ENCODE results near the gene C2orf42. TPM values are rescaled to one million over a fixed set of nuclear protein-coding genes. Genes with fewer than 3 reads are reported as not detected.
"Not testable (repeated sequence)": the region's sequence is repeated elsewhere in the genome, so short reads cannot be mapped to it uniquely, and the experiment has no call there.

C2orf42 gene
- total RNA-seq, 1 donor from 2014 or later, result 20.9 TPM

GRCh38 chr2:70173520-70173919 lies 17.3 kb downstream of the C2orf42 start:
- DNase-seq (ENCODE audit: low spot score), result no peak

GRCh38 chr2:70169654-70170245 lies 21.1 kb downstream of the C2orf42 start:
- DNase-seq (ENCODE audit: low spot score), result not testable (repeated sequence)

- DNase-seq (ENCODE audit: low spot score), result no peak
These were observed 29.7 kb downstream of the C2orf42 start for GRCh38 chr2:70161069-70161534.

GRCh38 chr2:70160545-70160944 lies 30.3 kb downstream of the C2orf42 start:
- DNase-seq (ENCODE audit: low spot score), result no peak

GRCh38 chr2:70149130-70149686 lies 41.6 kb downstream of the C2orf42 start:
- not testable (repeated sequence) for DNase-seq (ENCODE audit: low spot score)

- not testable (repeated sequence) for DNase-seq (ENCODE audit: low spot score)
These were observed 42.5 kb downstream of the C2orf42 start for GRCh38 chr2:70148211-70148760.

GRCh38 chr2:70145851-70146739 lies 44.7 kb downstream of the C2orf42 start:
- DNase-seq (ENCODE audit: low spot score), result no peak

- DNase-seq (ENCODE audit: low spot score), result no peak
These were observed 45.7 kb downstream of the C2orf42 start for GRCh38 chr2:70145144-70145490.

GRCh38 chr2:70144443-70145143 lies 46.2 kb downstream of the C2orf42 start:
- DNase-seq (ENCODE audit: low spot score), result no peak

- peak; percentile 78 for DNase-seq (ENCODE audit: low spot score)
These were observed 47.3 kb downstream of the C2orf42 start for GRCh38 chr2:70143314-70144150.

- peak; percentile 99 for DNase-seq (ENCODE audit: low spot score)
These were observed 48.1 kb downstream of the C2orf42 start for GRCh38 chr2:70142590-70143313.

GRCh38 chr2:70141902-70142589 lies 48.8 kb downstream of the C2orf42 start:
- DNase-seq (ENCODE audit: low spot score), result peak; percentile 60

- peak; percentile 86 for DNase-seq (ENCODE audit: low spot score)
These were observed 49.5 kb downstream of the C2orf42 start for GRCh38 chr2:70141212-70141901.

- no peak for DNase-seq (ENCODE audit: low spot score)
These were observed 50.0 kb downstream of the C2orf42 start for GRCh38 chr2:70140791-70141211.

- not testable (repeated sequence) for DNase-seq (ENCODE audit: low spot score)
These were observed 56.4 kb downstream of the C2orf42 start for GRCh38 chr2:70134323-70134983.

- DNase-seq (ENCODE audit: low spot score), result no peak
These were observed 57.1 kb downstream of the C2orf42 start for GRCh38 chr2:70133491-70134322.

GRCh38 chr2:70133127-70133452 lies 57.7 kb downstream of the C2orf42 start:
- DNase-seq (ENCODE audit: low spot score), result no peak
